Testis (tissue), 2 donors: ENCODE measurements around the gene KCNF1.

Experiments
- CTCF ChIP-seq, 3 experiments: fragments of 450-650 bp in 2 of 3; fragments of 200-600 bp in 1 of 3; sonication (generic) in 1 of 3; IDR thresholded peaks; one replicate each; pipeline ENCODE4 v1.5.1; 2016 to 2019; ENCODE audit warnings: antibody characterized with exemption in 3 of 3, mild to moderate bottlenecking in 2 of 3, moderate library complexity in 1 of 3
- POLR2A ChIP-seq: fragments of 450-650 bp; IDR thresholded peaks from one replicate; pipeline ENCODE4 v1.6.1; 2017; ENCODE audit warnings: antibody characterized with exemption, mild to moderate bottlenecking, moderate library complexity

GRCh38 chr2:10935366-10935918 is 23.7 kb downstream of the KCNF1 start:
- TF ChIP-seq CTCF (IDR thresholded peaks at IDR 0.05): no peak
- TF ChIP-seq POLR2A: no peak
